Measurements from ENCODE around the gene CCT6B. TPM values are rescaled to one million over a fixed set of nuclear protein-coding genes. Genes with fewer than 3 reads are reported as not detected.

CCT6B gene
- total and polyA plus RNA-seq, 2 of the 13 experiments (the other 11 are each of a cell fraction or from before 2014, with no cell fraction given), result 0.41 to 1.4 TPM

GRCh38 chr17:34980681-34981537 is 19.6 kb upstream of the CCT6B start (continued):
- TF ChIP-seq ZNF281 (CRISPR knock-in tag; IDR thresholded peaks at IDR 0.05; ENCODE audit: borderline replicate concordance), result no peak
- TF ChIP-seq HDAC1 (CRISPR knock-in tag; IDR thresholded peaks at IDR 0.05), result peak; percentile 28; the same call in 1 of the 2 replicates
- no peak for TF ChIP-seq ARID3A (IDR thresholded peaks at IDR 0.05; ENCODE audit: low read depth, low read length)
- no peak for TF ChIP-seq WIZ (CRISPR knock-in tag; IDR thresholded peaks at IDR 0.05)
- no peak for TF ChIP-seq ZNF431 (CRISPR knock-in tag; IDR thresholded peaks at IDR 0.05; ENCODE audit: borderline replicate concordance, low read depth)
- TF ChIP-seq SOX6 (IDR thresholded peaks at IDR 0.05), result no peak
- TF ChIP-seq SOX6 (CRISPR knock-in tag; IDR thresholded peaks at IDR 0.05), result peak; percentile 17; the same call in 1 of the 2 replicates
- TF ChIP-seq HDAC2 (CRISPR knock-in tag; IDR thresholded peaks at IDR 0.05), result 0 out of 2 replicates have a peak, but pooled peaks have one; percentile 24
- peak; percentile 34; the same call in 1 of the 2 replicates for TF ChIP-seq ZNF543 (CRISPR knock-in tag; IDR thresholded peaks at IDR 0.05)
- peak; percentile 51; the same call in 1 of the 2 replicates for TF ChIP-seq ZNF333 (CRISPR knock-in tag; IDR thresholded peaks at IDR 0.05; ENCODE audit: borderline replicate concordance)
- TF ChIP-seq ZNF362 (CRISPR knock-in tag; IDR thresholded peaks at IDR 0.05; ENCODE audit: borderline replicate concordance), result no peak
- no peak for TF ChIP-seq PAWR (CRISPR knock-in tag; IDR thresholded peaks at IDR 0.05; ENCODE audit: borderline replicate concordance)
- no peak for TF ChIP-seq ARNT (IDR thresholded peaks at IDR 0.05)
- TF ChIP-seq ZNF558 (CRISPR knock-in tag; IDR thresholded peaks at IDR 0.05; ENCODE audit: borderline replicate concordance), result peak; percentile 30; the same call in 1 of the 2 replicates
- no peak for TF ChIP-seq U2AF2 (IDR thresholded peaks at IDR 0.05; ENCODE audit: low read depth, low read length)
- no peak for TF ChIP-seq TBP (CRISPR knock-in tag; IDR thresholded peaks at IDR 0.05)
- peak; percentile 53; the same call in 1 of the 2 replicates for TF ChIP-seq TBX2 (CRISPR knock-in tag; IDR thresholded peaks at IDR 0.05; ENCODE audit: borderline replicate concordance)
- TF ChIP-seq MIXL1 (CRISPR knock-in tag; IDR thresholded peaks at IDR 0.05), result no peak
- TF ChIP-seq ZSCAN22 (CRISPR knock-in tag; IDR thresholded peaks at IDR 0.05), result no peak
- no peak; the same call in 1 of the 2 replicates for TF ChIP-seq ZNF563 (CRISPR knock-in tag; IDR thresholded peaks at IDR 0.05)
- TF ChIP-seq DZIP1 (CRISPR knock-in tag; IDR thresholded peaks at IDR 0.05), result no peak
- no peak for TF ChIP-seq ZFP62 (CRISPR knock-in tag; IDR thresholded peaks at IDR 0.05)
